Thyroid gland (tissue), 4 donors: ENCODE measurements around the gene CLIP4. TPM values are rescaled to one million over a fixed set of nuclear protein-coding genes. Genes with fewer than 3 reads are reported as not detected.

Experiments used
- DNase-seq, 2 donors: peaks; one replicate each; pipeline ENCODE4 v3.0.0-alpha.2; 2019
- H3K27ac ChIP-seq, 3 donors: fragments of 200-600 bp; sonication (generic); 1 replicate in 2 of 3; 2 replicates in 1 of 3; pipeline ENCODE4 v1.5.1; 2016 to 2019; ENCODE audit warnings: mild to moderate bottlenecking in 1 of 3, moderate library complexity in 1 of 3
- H3K27me3 ChIP-seq: fragments of 200-600 bp; sonication (generic); one replicate; pipeline ENCODE4 v1.5.1; 2019
- H3K36me3 ChIP-seq, 2 donors: fragments of 200-600 bp; sonication (generic); one replicate each; pipeline ENCODE4 v1.5.1; 2016 to 2019
- H3K4me1 ChIP-seq, 2 donors: fragments of 200-600 bp; sonication (generic); one replicate each; pipeline ENCODE4 v1.5.1; 2017 to 2019
- H3K4me3 ChIP-seq, 3 donors: fragments of 200-600 bp; sonication (generic); replicated peaks in 1 of 3; 1 replicate in 2 of 3; 2 replicates in 1 of 3; pipeline ENCODE4 v1.5.1; 2016; ENCODE audit warnings: mild to moderate bottlenecking in 1 of 3
- H3K9me3 ChIP-seq: fragments of 200-600 bp; sonication (generic); one replicate; pipeline ENCODE4 v1.5.1; 2017
- POLR2A ChIP-seq, 2 donors: fragments of 450-650 bp; IDR thresholded peaks; one replicate each; pipeline ENCODE4 v1.6.1; 2017; ENCODE audit warnings: antibody characterized with exemption in 2 of 2, mild to moderate bottlenecking in 2 of 2, moderate library complexity in 1 of 2
- WGBS, 2 donors: methylation state at CpG; one replicate each; pipeline ENCODE4 v1.1.5; 2017; 5-methylcytosine and 5-hydroxymethylcytosine counted together
- intact Hi-C: fragments of 100-400 bp; cut with DNase I; formaldehyde crosslinking; loops from one replicate; pipeline ENCODE4 v1.15.1; 2023
- total RNA-seq, 4 donors: library from RNA; depleted of rRNA; stranded (reverse); fragments of >200 nt; gene quantifications; one replicate each; pipeline ENCODE4 v1.2.3, GENCODE V29; 2016
- TF ChIP-seq, protein P1 (sequence below), 6 experiments: fragments of 200-600 bp in 3 of 6; fragments of 450-650 bp in 3 of 6; sonication (generic) in 3 of 6; IDR thresholded peaks; one replicate each; pipeline ENCODE4 v1.5.1; 2016 to 2019; ENCODE audit warnings: antibody characterized with exemption in 6 of 6, mild to moderate bottlenecking in 2 of 6, inconsistent platforms in 1 of 6, moderate library complexity in 1 of 6

CLIP4 gene
- 100 to 1,000 TPM; 148 to 398 (median 222) TPM for total RNA-seq

DNA sequence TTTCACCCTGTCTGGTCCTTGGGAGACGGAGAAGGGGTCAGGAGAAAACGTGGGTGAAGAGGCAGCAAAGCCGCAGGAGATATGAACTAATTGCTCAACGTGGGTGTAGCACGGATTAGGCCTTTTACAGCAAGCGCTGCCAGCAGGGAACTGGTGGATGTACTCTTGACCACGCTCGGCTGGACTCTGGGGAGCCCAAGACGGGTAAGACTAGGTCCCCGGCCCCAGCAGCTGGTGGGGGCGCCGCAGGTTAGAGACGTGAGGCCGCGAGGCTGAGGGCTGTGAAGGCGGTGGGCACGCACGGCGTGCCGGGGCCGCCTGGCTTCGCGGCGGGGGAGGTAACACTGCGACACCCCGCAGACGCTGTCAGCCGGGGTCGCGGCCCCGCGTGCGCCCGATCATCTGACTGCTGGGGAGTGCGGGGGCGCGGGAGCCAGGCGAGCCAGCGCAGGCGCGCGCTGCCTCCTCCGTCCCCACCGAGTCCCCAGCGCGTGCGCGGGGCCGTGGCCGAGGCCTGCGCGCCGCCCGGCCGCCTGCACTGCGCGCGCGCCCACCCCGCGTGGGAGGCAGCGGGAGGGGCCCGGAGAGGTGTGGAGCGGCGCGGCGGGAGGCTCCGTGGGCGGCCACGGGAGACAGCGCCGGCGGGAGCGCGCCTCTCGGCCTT, at the start of gene CLIP4:
TSS of gene CLIP4 (plus strand) at position 470 of the 664 bp plus-strand sequence. CDS start 5,974 bp downstream, outside the sequence.
- DNase-seq: peak; percentile 84 to 90
- intact Hi-C loops: no loop called here

GRCh38 chr2:29066271-29066860, 48.8 kb upstream of the CLIP4 start:
- 67 to 79% methylated on average over 8 of the region's 8 CpGs for WGBS, 2 donors
- intact Hi-C loops: no loop called here
- DNase-seq: peak; percentile 31
- H3K4me1 ChIP-seq: peaks cover 23 to 43% of the 10 kb centered on the region in 2 donors
- peak overlapping the region; percentile 22 to 82 (median 53) for H3K27ac ChIP-seq
- no peaks in the 10 kb centered on the region for H3K27me3 ChIP-seq
- H3K4me3 ChIP-seq: no peak overlapping the region
- TF ChIP-seq POLR2A (IDR thresholded peaks at IDR 0.05): no peak
- TF ChIP-seq, protein P1, sequence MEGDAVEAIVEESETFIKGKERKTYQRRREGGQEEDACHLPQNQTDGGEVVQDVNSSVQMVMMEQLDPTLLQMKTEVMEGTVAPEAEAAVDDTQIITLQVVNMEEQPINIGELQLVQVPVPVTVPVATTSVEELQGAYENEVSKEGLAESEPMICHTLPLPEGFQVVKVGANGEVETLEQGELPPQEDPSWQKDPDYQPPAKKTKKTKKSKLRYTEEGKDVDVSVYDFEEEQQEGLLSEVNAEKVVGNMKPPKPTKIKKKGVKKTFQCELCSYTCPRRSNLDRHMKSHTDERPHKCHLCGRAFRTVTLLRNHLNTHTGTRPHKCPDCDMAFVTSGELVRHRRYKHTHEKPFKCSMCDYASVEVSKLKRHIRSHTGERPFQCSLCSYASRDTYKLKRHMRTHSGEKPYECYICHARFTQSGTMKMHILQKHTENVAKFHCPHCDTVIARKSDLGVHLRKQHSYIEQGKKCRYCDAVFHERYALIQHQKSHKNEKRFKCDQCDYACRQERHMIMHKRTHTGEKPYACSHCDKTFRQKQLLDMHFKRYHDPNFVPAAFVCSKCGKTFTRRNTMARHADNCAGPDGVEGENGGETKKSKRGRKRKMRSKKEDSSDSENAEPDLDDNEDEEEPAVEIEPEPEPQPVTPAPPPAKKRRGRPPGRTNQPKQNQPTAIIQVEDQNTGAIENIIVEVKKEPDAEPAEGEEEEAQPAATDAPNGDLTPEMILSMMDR (IDR thresholded peaks at IDR 0.05): no peak
- no peaks in the 10 kb centered on the region for H3K9me3 ChIP-seq
- H3K36me3 ChIP-seq: no peaks in the 10 kb centered on the region

More for the DNA sequence above, at the start of gene CLIP4:
- Histone ChIP-seq H3K4me1 (peaks cover 36 to 40% of the 10 kb centered on the region in 2 donors), H3K36me3 (no peaks in the 10 kb centered on the region), H3K27ac (peak within 1 kb of the TSS; percentile 95 to 97 (median 96)), H3K27me3 (no peaks in the 10 kb centered on the region), H3K4me3 (peak within 1 kb of the TSS; percentile 55 to 57 (median 56)), H3K9me3 (no peaks in the 10 kb centered on the region)
- WGBS, 2 donors: 3 to 5% methylated on average over 14 to 21 of the region's 76 CpGs
- TF ChIP-seq, protein P1 (IDR thresholded peaks at IDR 0.05): no peak
- peak; percentile 30 to 86 for TF ChIP-seq POLR2A (IDR thresholded peaks at IDR 0.05)

GRCh38 chr2:29066997-29067605, 48.1 kb upstream of the CLIP4 start:
- H3K27me3 ChIP-seq: no peaks in the 10 kb centered on the region
- peaks cover 23 to 43% of the 10 kb centered on the region in 2 donors for H3K4me1 ChIP-seq
- H3K36me3 ChIP-seq: no peaks in the 10 kb centered on the region
- no peak for TF ChIP-seq POLR2A (IDR thresholded peaks at IDR 0.05)
- TF ChIP-seq, protein P1 (IDR thresholded peaks at IDR 0.05): no peak
- DNase-seq: no peak
- intact Hi-C loops: no loop called here
- H3K4me3 ChIP-seq: no peak overlapping the region
- H3K9me3 ChIP-seq: no peaks in the 10 kb centered on the region
- WGBS, 2 donors: 89 to 93% methylated on average over 5 to 7 of the region's 7 CpGs
- H3K27ac ChIP-seq: peak overlapping the region in 1 of 3 donors; percentile 22

DNA sequence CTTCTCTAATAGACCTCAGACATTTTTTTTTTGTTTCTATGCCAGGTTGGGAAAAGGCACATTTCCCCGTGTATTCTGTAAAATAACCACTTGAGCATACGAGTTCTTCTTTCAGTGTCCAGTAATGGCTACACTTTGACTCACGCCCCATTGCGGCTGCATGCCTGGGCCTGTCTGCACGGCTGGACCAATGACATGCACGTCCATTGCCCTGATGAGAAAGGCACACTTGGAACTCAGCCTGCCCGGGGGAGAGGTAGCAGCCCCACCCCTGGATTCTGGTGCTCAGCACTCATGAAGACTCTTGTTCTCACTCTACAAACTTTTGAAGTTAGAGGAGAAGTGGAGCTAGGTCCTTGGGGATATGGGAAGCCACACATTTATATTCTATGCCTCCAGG, 46.7 kb upstream of the CLIP4 start:
- peaks cover 15 to 32% of the 10 kb centered on the region in 2 donors for H3K4me1 ChIP-seq
- 33 to 50% methylated on average over 7 of the region's 7 CpGs for WGBS, 2 donors
- H3K36me3 ChIP-seq: no peaks in the 10 kb centered on the region
- TF ChIP-seq, protein P1 (IDR thresholded peaks at IDR 0.05): no peak
- no peak for TF ChIP-seq POLR2A (IDR thresholded peaks at IDR 0.05)
- no peaks in the 10 kb centered on the region for H3K9me3 ChIP-seq
- intact Hi-C loops: no loop called here
- no peak overlapping the region for H3K4me3 ChIP-seq
- peak; percentile 86 to 91 for DNase-seq
- H3K27me3 ChIP-seq: no peaks in the 10 kb centered on the region
- H3K27ac ChIP-seq: no peak overlapping the region

- TF ChIP-seq, protein P1 (IDR thresholded peaks at IDR 0.05): no peak
- no peak for TF ChIP-seq POLR2A (IDR thresholded peaks at IDR 0.05)
- H3K4me1 ChIP-seq: peaks cover 3 to 12% of the 10 kb centered on the region in 2 donors
- H3K27me3 ChIP-seq: no peaks in the 10 kb centered on the region
- intact Hi-C loops: no loop called here
- no peak overlapping the region for H3K4me3 ChIP-seq
- no peak overlapping the region for H3K27ac ChIP-seq
- H3K36me3 ChIP-seq: no peaks in the 10 kb centered on the region
- no peak for DNase-seq
- 84 to 92% methylated on average over 7 to 12 of the region's 12 CpGs for WGBS, 2 donors
- H3K9me3 ChIP-seq: no peaks in the 10 kb centered on the region
These were observed 44.7 kb upstream of the CLIP4 start for GRCh38 chr2:29070526-29070925.
